T-helper 1 cell treated with Interleukin-12 subunit alpha and Interleukin-12 subunit beta and Interleukin-4 antibody, amounts not matched to agents 30 μg/mL and 1 μg/mL, for 36 hours (primary cell): Measurements from ENCODE around the gene SPOCK1.

Experiments used
- H3K27ac Mint-ChIP-seq: one replicate; pipeline ENCODE4 v1.8.0; 2021; ENCODE audit warnings: mild to moderate bottlenecking, mixed read lengths
- H3K27me3 Mint-ChIP-seq: one replicate; pipeline ENCODE4 v1.8.0; 2021; ENCODE audit warnings: low read depth, mixed read lengths
- H3K36me3 Mint-ChIP-seq: one replicate; pipeline ENCODE4 v1.8.0; 2021; ENCODE audit warnings: low read depth, mixed read lengths
- H3K4me1 Mint-ChIP-seq: one replicate; pipeline ENCODE4 v1.8.0; 2021; ENCODE audit warnings: low read depth, mixed read lengths
- H3K4me3 Mint-ChIP-seq: one replicate; pipeline ENCODE4 v1.8.0; 2021; ENCODE audit warnings: mild to moderate bottlenecking, moderate library complexity, mixed read lengths
- H3K9me3 Mint-ChIP-seq: one replicate; pipeline ENCODE4 v1.8.0; 2021; ENCODE audit warnings: mixed read lengths

The SPOCK1 gene

DNA sequence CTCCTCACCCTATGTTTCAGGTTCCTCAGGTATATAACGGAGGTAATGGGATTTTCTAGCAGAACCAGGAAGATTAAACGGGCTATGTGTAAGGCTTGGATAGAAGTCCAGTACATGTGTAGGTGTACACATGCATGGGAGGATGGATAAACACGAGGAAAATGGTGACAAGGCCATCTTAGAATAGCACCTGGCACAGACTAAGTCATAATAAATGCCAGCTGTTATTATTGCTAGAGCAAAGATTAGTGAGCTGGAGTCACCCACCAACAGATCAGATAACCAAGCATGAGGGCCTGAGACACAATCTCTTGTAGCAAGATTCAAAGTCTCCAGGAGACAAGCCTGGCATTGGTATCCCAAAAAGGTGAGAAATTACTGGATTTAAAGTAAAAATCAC is 21.1 kb downstream of the SPOCK1 start:
- no peak overlapping the region for H3K4me3 Mint-ChIP-seq
- H3K9me3 Mint-ChIP-seq = no peaks in the 10 kb centered on the region
- no peaks in the 10 kb centered on the region for H3K27me3 Mint-ChIP-seq
- no peak overlapping the region for H3K27ac Mint-ChIP-seq
- H3K36me3 Mint-ChIP-seq = no peaks in the 10 kb centered on the region
- no peaks in the 10 kb centered on the region for H3K4me1 Mint-ChIP-seq

DNA sequence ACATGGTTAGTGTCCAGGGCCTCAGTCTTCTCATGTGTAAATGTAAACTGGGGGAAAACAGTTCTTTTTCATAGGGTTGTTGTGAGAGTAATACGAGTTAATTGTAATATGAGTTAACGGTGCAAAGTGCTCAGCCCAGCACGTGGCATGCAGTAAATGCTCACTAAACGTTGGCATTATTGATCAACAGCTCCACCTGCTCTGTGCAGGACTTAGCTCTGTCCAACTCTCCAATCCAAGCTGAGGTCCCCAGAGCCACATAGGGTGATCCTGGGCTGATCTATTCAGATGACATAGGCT is 28.3 kb downstream of the SPOCK1 start:
- H3K27ac Mint-ChIP-seq = no peak overlapping the region
- H3K27me3 Mint-ChIP-seq = peaks cover 4% of the 10 kb centered on the region
- H3K9me3 Mint-ChIP-seq = no peaks in the 10 kb centered on the region
- no peaks in the 10 kb centered on the region for H3K4me1 Mint-ChIP-seq
- H3K36me3 Mint-ChIP-seq = no peaks in the 10 kb centered on the region
- H3K4me3 Mint-ChIP-seq = no peak overlapping the region

DNA sequence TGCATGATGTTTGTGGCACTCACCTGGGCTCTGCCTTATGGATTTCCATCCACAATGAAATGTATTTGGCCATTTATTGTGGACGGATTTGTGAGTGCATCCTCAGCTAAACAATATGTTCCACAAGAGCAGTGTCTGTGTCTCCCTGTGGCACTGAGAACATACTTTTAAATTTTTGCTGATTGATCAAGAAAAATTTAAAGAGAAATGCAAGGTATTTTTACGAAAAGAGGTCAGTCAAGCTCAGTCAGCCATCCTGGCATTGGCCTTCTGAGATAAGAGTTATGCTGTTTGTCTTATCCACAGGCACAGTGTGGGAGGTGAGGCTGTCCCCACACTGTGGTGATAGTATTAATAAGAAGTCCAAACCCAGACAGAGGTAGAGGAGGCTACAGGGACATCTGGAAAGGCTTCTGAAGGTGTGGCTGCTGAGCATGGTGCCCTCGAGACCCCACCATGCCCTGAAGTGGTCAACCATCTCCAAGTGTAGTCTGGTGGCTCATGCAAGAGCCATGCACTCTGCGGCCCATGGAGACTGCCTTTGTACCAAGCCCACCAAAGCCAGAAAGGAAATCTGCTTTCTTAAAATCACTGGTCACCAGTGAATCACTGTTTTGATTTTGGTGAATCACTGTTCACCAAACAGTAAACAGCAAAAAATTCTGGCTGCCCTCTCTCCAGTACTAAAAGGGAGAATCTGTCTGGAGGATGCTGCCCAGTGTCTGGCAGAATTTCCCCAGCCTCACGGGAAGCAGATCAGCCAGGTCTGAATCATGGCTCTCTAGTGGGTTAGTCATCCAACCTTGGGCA is 28.8 kb downstream of the SPOCK1 start:
- no peaks in the 10 kb centered on the region for H3K36me3 Mint-ChIP-seq
- H3K4me1 Mint-ChIP-seq = no peaks in the 10 kb centered on the region
- no peak overlapping the region for H3K27ac Mint-ChIP-seq
- H3K27me3 Mint-ChIP-seq = peaks cover 4% of the 10 kb centered on the region
- H3K9me3 Mint-ChIP-seq = no peaks in the 10 kb centered on the region
- no peak overlapping the region for H3K4me3 Mint-ChIP-seq

DNA sequence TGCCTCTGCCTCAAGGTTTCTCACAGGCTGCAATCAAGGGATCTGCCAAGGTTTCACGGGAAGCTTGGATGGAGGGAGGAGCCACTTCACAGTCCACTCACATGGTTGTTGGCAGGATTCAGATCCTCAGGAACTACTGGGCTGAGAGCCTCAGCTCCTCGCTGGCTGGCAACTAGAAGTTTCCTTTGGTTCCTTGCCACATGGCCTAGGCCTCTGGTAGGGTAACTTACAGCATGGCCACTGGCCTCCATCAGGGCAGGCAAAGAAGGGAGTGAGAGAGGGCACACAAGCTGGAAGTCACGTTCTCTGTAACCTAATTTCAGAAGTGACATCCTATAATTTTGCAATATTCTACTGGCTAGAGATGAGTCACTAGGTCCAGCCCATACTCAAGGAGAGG is 32.2 kb downstream of the SPOCK1 start:
- no peak overlapping the region for H3K27ac Mint-ChIP-seq
- no peaks in the 10 kb centered on the region for H3K4me1 Mint-ChIP-seq
- no peaks in the 10 kb centered on the region for H3K36me3 Mint-ChIP-seq
- no peaks in the 10 kb centered on the region for H3K27me3 Mint-ChIP-seq
- H3K9me3 Mint-ChIP-seq = no peaks in the 10 kb centered on the region
- H3K4me3 Mint-ChIP-seq = no peak overlapping the region

DNA sequence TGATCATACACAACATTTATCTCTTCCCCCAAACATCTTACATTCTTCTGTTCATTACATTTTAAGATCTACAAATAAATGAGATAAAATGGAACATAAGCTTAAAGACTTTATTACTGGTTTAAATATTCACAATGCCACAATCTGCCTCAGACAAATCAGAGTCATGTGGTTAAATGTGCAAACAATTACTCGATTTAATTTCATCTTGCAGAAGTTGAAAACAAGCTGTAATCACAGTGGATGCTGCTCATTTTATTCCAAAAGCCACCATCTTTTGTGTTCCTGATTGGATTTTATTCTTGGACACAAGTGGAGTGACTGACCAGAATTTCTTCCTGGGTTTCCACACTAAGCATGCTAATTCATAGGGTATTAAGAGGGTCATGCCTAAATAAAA is 33.2 kb downstream of the SPOCK1 start:
- H3K27ac Mint-ChIP-seq = no peak overlapping the region
- no peaks in the 10 kb centered on the region for H3K27me3 Mint-ChIP-seq
- H3K9me3 Mint-ChIP-seq = no peaks in the 10 kb centered on the region
- H3K4me1 Mint-ChIP-seq = no peaks in the 10 kb centered on the region
- H3K36me3 Mint-ChIP-seq = no peaks in the 10 kb centered on the region
- H3K4me3 Mint-ChIP-seq = no peak overlapping the region

DNA sequence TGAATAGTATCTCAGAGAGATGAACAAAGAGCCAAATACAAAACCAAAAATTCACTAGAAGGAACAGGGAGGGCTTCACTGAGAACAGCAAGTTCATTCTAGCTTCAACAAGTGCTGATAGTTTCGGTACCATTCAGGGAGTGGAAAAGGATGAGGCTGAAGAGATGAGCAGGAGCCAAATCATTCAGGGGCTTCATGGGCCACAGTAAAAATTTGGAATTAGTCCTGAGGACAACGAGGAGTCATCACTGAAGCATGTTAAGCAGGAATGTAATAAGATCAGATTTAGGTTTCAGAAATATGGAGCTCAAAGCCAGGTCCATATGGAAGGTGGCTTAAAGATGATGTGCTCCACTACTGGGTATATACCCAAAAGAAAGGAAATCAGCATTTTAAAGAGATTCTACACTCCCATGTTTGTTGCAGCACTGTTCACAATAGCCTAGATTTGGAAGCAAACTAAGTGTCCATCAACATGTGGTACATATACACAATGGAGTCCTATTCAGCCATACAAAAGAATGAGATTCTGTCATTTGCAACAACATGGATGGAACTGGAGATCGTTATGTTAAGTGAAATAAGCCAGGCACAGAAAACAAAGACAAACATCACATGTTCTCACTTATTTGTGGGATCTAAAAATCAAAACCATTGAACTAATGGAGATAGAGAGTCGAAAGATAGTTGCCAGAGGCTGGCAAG is 36.2 kb downstream of the SPOCK1 start:
- H3K4me3 Mint-ChIP-seq = no peak overlapping the region
- H3K36me3 Mint-ChIP-seq = no peaks in the 10 kb centered on the region
- H3K9me3 Mint-ChIP-seq = no peaks in the 10 kb centered on the region
- H3K27me3 Mint-ChIP-seq = no peaks in the 10 kb centered on the region
- H3K27ac Mint-ChIP-seq = no peak overlapping the region
- H3K4me1 Mint-ChIP-seq = no peaks in the 10 kb centered on the region

DNA sequence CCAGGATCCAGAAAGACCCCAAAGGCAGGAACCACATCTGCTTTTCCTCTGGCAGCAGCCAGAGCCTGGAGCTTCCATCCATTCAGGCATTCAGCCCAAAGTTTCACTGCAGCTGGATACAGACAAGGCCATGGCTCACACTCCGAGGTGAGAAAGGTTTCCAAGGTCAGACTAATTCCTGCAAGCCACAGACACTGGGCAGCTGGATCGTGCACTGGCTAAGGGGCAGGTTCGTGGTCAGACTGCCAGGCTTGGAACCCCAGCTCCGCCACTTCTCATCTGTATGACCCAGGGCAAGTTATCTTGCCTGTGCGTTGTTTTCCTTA is 36.9 kb downstream of the SPOCK1 start:
- Mint-ChIP-seq H3K4me3 (no peak overlapping the region), H3K27ac (no peak overlapping the region)

DNA sequence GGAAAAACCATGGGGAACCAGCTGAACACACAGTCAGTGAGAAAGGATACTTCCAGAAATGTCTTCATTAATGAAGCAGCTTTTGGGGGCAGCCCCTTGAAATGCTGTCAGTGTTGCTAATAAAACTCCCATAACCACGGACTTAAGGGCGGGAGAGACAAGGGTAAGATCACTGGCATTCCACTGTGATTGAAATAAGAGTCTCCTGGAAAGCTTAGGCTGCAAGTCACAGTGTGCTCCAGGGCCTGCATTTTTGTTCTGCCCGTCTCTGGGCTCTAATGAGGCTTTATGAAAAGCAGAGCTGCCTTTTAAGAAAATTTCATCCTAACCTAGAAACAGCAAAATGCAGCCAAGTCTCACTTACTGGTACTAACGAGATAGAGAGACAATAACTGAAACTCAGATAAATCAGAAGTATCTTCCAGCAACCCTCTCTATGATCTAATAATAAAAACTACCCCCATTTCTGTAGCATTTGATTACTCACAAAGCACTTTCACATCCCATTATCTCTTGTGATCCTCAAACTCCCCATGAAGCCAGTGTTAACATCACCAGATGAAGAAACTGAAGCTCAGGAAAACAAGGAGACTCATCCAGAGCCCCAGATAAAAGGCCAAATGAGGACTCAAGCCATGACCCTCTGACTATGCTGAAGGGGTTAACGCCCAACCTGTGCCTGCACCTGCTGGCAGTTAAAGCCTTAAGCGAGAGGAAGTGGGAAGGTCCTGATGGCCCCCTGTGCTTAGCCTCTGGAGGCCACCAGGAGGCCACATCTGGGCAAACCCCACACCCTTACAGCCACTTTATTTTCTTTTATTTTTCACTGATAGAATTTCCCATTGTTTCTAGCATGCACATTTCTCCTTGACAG is 37.5 kb downstream of the SPOCK1 start:
- H3K4me1 Mint-ChIP-seq = no peaks in the 10 kb centered on the region
- H3K27ac Mint-ChIP-seq = no peak overlapping the region

More for the DNA sequence above, 36.9 kb downstream of the SPOCK1 start:
- H3K9me3 Mint-ChIP-seq = no peaks in the 10 kb centered on the region
- no peaks in the 10 kb centered on the region for H3K4me1 Mint-ChIP-seq
- H3K36me3 Mint-ChIP-seq = no peaks in the 10 kb centered on the region
- no peaks in the 10 kb centered on the region for H3K27me3 Mint-ChIP-seq

DNA sequence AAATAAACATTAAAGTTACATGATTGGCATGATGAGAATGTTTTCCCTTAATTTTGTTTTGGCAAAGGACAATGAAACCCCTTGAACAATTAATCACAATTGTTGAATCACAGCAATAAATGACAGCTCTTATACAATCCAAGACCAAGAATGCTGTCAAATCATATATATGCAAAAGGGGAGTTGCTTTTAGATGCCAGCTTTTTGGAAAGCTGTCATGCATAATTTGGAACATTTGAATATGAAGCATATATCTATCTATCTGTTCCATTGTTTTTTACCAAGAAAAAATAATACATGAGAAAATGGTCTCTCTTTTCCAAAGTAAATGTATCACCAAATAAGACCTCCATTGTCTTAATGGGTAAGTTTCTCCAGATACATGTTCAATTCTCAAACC is 44.5 kb downstream of the SPOCK1 start:
- no peaks in the 10 kb centered on the region for H3K27me3 Mint-ChIP-seq
- no peak overlapping the region for H3K27ac Mint-ChIP-seq
- no peak overlapping the region for H3K4me3 Mint-ChIP-seq
- no peaks in the 10 kb centered on the region for H3K36me3 Mint-ChIP-seq
- no peaks in the 10 kb centered on the region for H3K4me1 Mint-ChIP-seq
- no peaks in the 10 kb centered on the region for H3K9me3 Mint-ChIP-seq

More for the DNA sequence above, 37.5 kb downstream of the SPOCK1 start:
- H3K9me3 Mint-ChIP-seq = no peaks in the 10 kb centered on the region
- H3K36me3 Mint-ChIP-seq = no peaks in the 10 kb centered on the region
- H3K27me3 Mint-ChIP-seq = no peaks in the 10 kb centered on the region
- H3K4me3 Mint-ChIP-seq = no peak overlapping the region

DNA sequence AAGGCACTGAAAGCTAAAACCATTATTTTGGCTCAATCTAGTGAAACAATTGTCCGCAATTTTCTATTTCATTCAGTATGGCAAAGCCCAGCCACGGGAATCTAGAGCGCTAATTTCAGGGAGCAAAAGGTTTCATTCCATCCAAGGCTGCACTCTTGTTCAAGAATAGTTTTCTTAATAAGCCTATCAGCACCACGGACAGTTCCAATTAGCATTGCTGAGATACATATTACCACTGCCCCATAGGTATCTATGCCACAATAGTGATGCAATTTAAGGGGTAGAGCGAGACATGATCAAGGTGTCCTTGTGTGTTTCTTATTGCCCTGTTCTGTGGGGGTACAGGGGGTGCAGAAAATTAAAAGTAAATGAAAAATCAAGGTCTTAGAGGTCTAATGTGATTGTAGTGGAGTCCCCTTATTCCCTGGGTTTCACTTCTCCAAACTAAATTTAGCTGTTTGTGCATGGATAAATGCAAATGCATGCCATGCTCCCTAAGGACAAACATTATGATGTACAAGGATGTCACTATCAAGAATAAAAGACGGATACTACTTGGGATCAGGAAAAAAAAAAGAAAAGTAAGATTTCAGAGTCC is 45.5 kb downstream of the SPOCK1 start:
- Mint-ChIP-seq H3K4me3 (no peak overlapping the region), H3K27ac (no peak overlapping the region), H3K9me3 (no peaks in the 10 kb centered on the region), H3K36me3 (no peaks in the 10 kb centered on the region), H3K27me3 (no peaks in the 10 kb centered on the region), H3K4me1 (no peaks in the 10 kb centered on the region)

DNA sequence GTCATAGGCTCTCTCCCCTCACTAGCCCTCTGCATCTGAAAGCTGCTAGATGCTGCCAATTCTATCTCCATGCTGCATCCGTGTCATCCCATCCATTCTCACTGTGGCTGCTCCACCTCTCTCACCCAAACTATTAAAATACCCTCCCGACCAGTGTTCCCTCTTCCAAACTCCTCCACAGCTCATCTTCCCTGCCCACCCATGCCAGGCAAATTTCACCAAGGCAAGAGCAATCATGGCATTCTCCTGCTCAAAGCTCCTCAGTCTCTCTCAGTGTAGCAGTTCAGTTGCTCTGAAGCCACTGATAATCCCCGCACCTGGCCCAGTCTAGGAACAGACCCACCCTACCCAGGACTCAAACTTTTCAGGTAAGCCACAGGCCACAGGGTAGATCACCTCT is 48.4 kb downstream of the SPOCK1 start:
- Mint-ChIP-seq H3K27me3 (no peaks in the 10 kb centered on the region), H3K4me1 (no peaks in the 10 kb centered on the region), H3K36me3 (no peaks in the 10 kb centered on the region), H3K4me3 (no peak overlapping the region), H3K27ac (no peak overlapping the region), H3K9me3 (no peaks in the 10 kb centered on the region)

DNA sequence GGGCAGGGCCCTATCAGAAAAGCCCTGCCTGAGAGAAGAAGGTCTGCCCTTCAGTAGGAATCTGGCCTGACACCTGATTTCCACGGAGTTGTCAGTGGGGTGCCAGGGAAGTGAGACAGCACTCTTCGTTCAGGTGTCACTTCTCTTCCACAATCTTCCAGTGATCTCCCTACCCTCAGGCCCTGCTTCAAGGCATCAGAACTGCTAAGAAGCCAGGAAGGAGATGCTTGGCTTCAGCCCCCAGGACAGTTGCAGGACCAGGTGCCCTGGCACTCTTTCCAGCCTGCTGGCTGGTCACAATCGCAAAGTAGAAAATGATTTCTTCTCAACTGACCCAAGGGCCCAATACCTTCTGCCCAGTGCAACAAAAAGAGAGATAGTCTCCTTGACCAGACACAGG is 50.3 kb downstream of the SPOCK1 start:
- H3K9me3 Mint-ChIP-seq = no peaks in the 10 kb centered on the region
- H3K36me3 Mint-ChIP-seq = no peaks in the 10 kb centered on the region
- no peaks in the 10 kb centered on the region for H3K4me1 Mint-ChIP-seq
- no peaks in the 10 kb centered on the region for H3K27me3 Mint-ChIP-seq
- no peak overlapping the region for H3K27ac Mint-ChIP-seq
- no peak overlapping the region for H3K4me3 Mint-ChIP-seq

DNA sequence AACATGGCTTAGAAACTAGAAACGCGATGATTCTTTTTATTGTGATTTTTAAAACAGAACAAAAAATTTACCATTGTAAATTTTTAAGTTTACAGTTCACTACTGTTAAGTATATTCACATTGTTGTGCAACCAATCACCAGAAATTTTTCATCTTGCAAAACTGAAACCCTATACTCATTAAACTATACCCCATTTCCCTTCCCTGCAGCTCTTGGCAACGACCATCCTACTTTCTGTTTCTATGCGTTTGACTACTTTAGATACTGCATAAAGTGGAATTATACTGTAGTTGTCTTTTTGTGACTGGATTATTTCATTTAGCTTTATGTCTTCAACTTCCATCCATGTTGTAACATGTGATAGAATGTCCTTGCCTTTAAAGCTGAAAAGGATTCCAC is 52.5 kb downstream of the SPOCK1 start:
- Mint-ChIP-seq H3K27me3 (peaks cover 3% of the 10 kb centered on the region), H3K4me1 (no peaks in the 10 kb centered on the region), H3K4me3 (no peak overlapping the region), H3K27ac (no peak overlapping the region), H3K9me3 (no peaks in the 10 kb centered on the region), H3K36me3 (no peaks in the 10 kb centered on the region)

DNA sequence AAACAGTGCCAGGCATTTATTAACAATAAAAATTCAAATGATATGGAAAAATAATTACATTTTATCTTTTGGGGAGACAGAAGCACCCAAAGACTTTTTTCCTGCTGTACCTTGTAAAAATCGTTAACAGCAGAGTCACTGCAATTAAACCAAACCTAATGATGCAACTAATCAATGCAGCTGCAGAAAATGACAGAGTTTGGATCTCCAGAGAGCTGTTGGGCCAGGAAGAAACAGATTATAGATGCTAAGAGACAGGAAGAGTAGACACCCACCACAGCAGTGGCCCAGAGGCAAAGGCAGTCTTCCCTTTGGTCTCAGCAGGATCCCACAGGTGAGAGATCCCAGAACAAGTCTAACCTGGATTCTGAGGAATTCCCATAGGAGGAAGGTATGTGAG is 53.0 kb downstream of the SPOCK1 start:
- H3K4me1 Mint-ChIP-seq = no peaks in the 10 kb centered on the region
- H3K4me3 Mint-ChIP-seq = no peak overlapping the region
- H3K27me3 Mint-ChIP-seq = peaks cover 3% of the 10 kb centered on the region
- H3K27ac Mint-ChIP-seq = no peak overlapping the region
- no peaks in the 10 kb centered on the region for H3K36me3 Mint-ChIP-seq
- H3K9me3 Mint-ChIP-seq = no peaks in the 10 kb centered on the region
